CD4-positive, alpha-beta T cell treated with Interferon alpha-2 for 1 hour (primary cell): ENCODE measurements around the gene CCNY.
A peak's percentile ranks its signal among the peaks of the same experiment; 100 is the strongest.
"Not testable (repeated sequence)": the region's sequence is repeated elsewhere in the genome, so short reads cannot be mapped to it uniquely, and the experiment has no call there.

Experiments used
- DNase-seq, 2 donors: peaks; one replicate each; pipeline ENCODE4 v3.0.0-alpha.2; 2020 to 2022

The CCNY gene

GRCh38 chr10:35334297-35334696 is 2.0 kb upstream of the CCNY start:
- no peak for DNase-seq

GRCh38 chr10:35335133-35336083 is 901 bp upstream of the CCNY start:
- DNase-seq, result peak; percentile 3 to 48

GRCh38 chr10:35336921-35337823 is 863 bp downstream of the CCNY start:
- DNase-seq, result peak in 1 of 2 donors; percentile 24

GRCh38 chr10:35339942-35340341 is 3.6 kb downstream of the CCNY start:
- peak in 1 of 2 donors; percentile 17 for DNase-seq

GRCh38 chr10:35340975-35341374 is 4.7 kb downstream of the CCNY start:
- no peak for DNase-seq

GRCh38 chr10:35341521-35341920 is 5.2 kb downstream of the CCNY start:
- DNase-seq, result peak in 1 of 2 donors; percentile 63

- DNase-seq, result no peak
Measured at GRCh38 chr10:35342183-35342753, 6.0 kb downstream of the CCNY start.

GRCh38 chr10:35343739-35344138 is 7.4 kb downstream of the CCNY start:
- no peak for DNase-seq

GRCh38 chr10:35345383-35345742 is 9.1 kb downstream of the CCNY start:
- DNase-seq, result no peak

- DNase-seq, result no peak
Measured at GRCh38 chr10:35346248-35346647, 9.9 kb downstream of the CCNY start.

- no peak for DNase-seq
Measured at GRCh38 chr10:35347121-35347562, 10.8 kb downstream of the CCNY start.

GRCh38 chr10:35347899-35348608 is 11.7 kb downstream of the CCNY start:
- no peak for DNase-seq

GRCh38 chr10:35348609-35349388 is 12.5 kb downstream of the CCNY start:
- no peak for DNase-seq

GRCh38 chr10:35349389-35349915 is 13.1 kb downstream of the CCNY start:
- DNase-seq, result no peak

- no peak for DNase-seq
Measured at GRCh38 chr10:35351021-35351420, 14.7 kb downstream of the CCNY start.

GRCh38 chr10:35352097-35352496 is 15.8 kb downstream of the CCNY start:
- DNase-seq, result no peak

- DNase-seq, result peak in 1 of 2 donors; percentile 21
Measured at GRCh38 chr10:35352512-35352911, 16.2 kb downstream of the CCNY start.

- DNase-seq, result no peak
Measured at GRCh38 chr10:35353395-35353794, 17.1 kb downstream of the CCNY start.

GRCh38 chr10:35353805-35354204 is 17.5 kb downstream of the CCNY start:
- no peak for DNase-seq

GRCh38 chr10:35354257-35354656 is 17.9 kb downstream of the CCNY start:
- not testable (repeated sequence) for DNase-seq

GRCh38 chr10:35355971-35356724 is 19.8 kb downstream of the CCNY start:
- DNase-seq, result no peak
